ENCODE measurements around the gene IQGAP2. TPM values are rescaled to one million over a fixed set of nuclear protein-coding genes. Genes with fewer than 3 reads are reported as not detected.

IQGAP2 gene
- polyA plus RNA-seq, 1 experiment: 0.01 TPM

GRCh38 chr5:76553251-76553650, 150.2 kb downstream of the IQGAP2 start:
- no peaks in the 10 kb centered on the region for H3K36me3 ChIP-seq (ENCODE audit: control insufficient read depth, insufficient read depth, low read length)
- no peaks in the 10 kb centered on the region; the same call in 1 of the 2 replicates for H3K27me3 ChIP-seq (ENCODE audit: control insufficient read depth, insufficient read depth, low read length)
- DNase-seq (ENCODE audit: low read depth): no peak
- ChIA-PET CTCF (no interaction called here), POLR2A (no interaction called here)
- no peak for TF ChIP-seq CTCF (IDR thresholded peaks at IDR 0.05; ENCODE audit: insufficient read depth, low read depth, low read length)
- H3K4me3 ChIP-seq (ENCODE audit: low read depth, low read length): no peak overlapping the region

GRCh38 chr5:76555114-76555513, 152.0 kb downstream of the IQGAP2 start:
- no peak overlapping the region for H3K4me3 ChIP-seq (ENCODE audit: low read depth, low read length)
- no peaks in the 10 kb centered on the region for H3K36me3 ChIP-seq (ENCODE audit: control insufficient read depth, insufficient read depth, low read length)
- no peak for TF ChIP-seq CTCF (IDR thresholded peaks at IDR 0.05; ENCODE audit: insufficient read depth, low read depth, low read length)
- POLR2A ChIA-PET: no interaction called here
- H3K27me3 ChIP-seq (ENCODE audit: control insufficient read depth, insufficient read depth, low read length): no peaks in the 10 kb centered on the region
- DNase-seq (ENCODE audit: low read depth): no peak
- CTCF ChIA-PET: no interaction called here

- Histone ChIP-seq H3K27me3 (ENCODE audit: control insufficient read depth, insufficient read depth, low read length) (no peaks in the 10 kb centered on the region), H3K36me3 (ENCODE audit: control insufficient read depth, insufficient read depth, low read length) (no peaks in the 10 kb centered on the region), H3K4me3 (ENCODE audit: low read depth, low read length) (no peak overlapping the region)
- POLR2A ChIA-PET: no interaction called here
- TF ChIP-seq CTCF (IDR thresholded peaks at IDR 0.05; ENCODE audit: insufficient read depth, low read depth, low read length): no peak
- DNase-seq (ENCODE audit: low read depth): no peak
- CTCF ChIA-PET: no interaction called here
Observed at GRCh38 chr5:76555717-76556116, 152.6 kb downstream of the IQGAP2 start.

GRCh38 chr5:76556511-76557221, 153.6 kb downstream of the IQGAP2 start:
- no peaks in the 10 kb centered on the region for H3K27me3 ChIP-seq (ENCODE audit: control insufficient read depth, insufficient read depth, low read length)
- POLR2A ChIA-PET: no interaction called here
- DNase-seq (ENCODE audit: low read depth): no peak
- CTCF ChIA-PET: no interaction called here
- TF ChIP-seq CTCF (IDR thresholded peaks at IDR 0.05; ENCODE audit: insufficient read depth, low read depth, low read length): no peak
- H3K36me3 ChIP-seq (ENCODE audit: control insufficient read depth, insufficient read depth, low read length): no peaks in the 10 kb centered on the region
- H3K4me3 ChIP-seq (ENCODE audit: low read depth, low read length): no peak overlapping the region

- CTCF ChIA-PET: no interaction called here
- DNase-seq (ENCODE audit: low read depth): no peak
- Histone ChIP-seq H3K4me3 (ENCODE audit: low read depth, low read length) (no peak overlapping the region), H3K27me3 (ENCODE audit: control insufficient read depth, insufficient read depth, low read length) (no peaks in the 10 kb centered on the region; the same call in 1 of the 2 replicates), H3K36me3 (ENCODE audit: control insufficient read depth, insufficient read depth, low read length) (no peaks in the 10 kb centered on the region)
- POLR2A ChIA-PET: no interaction called here
- TF ChIP-seq CTCF (IDR thresholded peaks at IDR 0.05; ENCODE audit: insufficient read depth, low read depth, low read length): no peak
Observed at GRCh38 chr5:76560952-76561891, 158.1 kb downstream of the IQGAP2 start.
